Activated naive CD4-positive, alpha-beta T cell treated with anti-CD3 and anti-CD28 coated beads for 36 hours (primary cell): ENCODE measurements around the gene GRIK3. TPM values are rescaled to one million over a fixed set of nuclear protein-coding genes. Genes with fewer than 3 reads are reported as not detected.

Experiments used
- CTCF ChIA-PET: fragments of 350-600 bp; sonication (Branson Sonifier 250); formaldehyde crosslinking; loops from one replicate; lab custom pipeline; 2021; ENCODE audit warnings: antibody characterized with exemption; lab: Charles Lee
- DNase-seq: peaks from one replicate; pipeline ENCODE4 v3.0.0-alpha.2; 2020
- H3K27ac Mint-ChIP-seq: one replicate; pipeline ENCODE4 v1.8.0; 2021; ENCODE audit warnings: mild to moderate bottlenecking, mixed read lengths
- H3K27me3 Mint-ChIP-seq: one replicate; pipeline ENCODE4 v1.8.0; 2021; ENCODE audit warnings: low read depth, mixed read lengths
- H3K36me3 Mint-ChIP-seq: one replicate; pipeline ENCODE4 v1.8.0; 2021; ENCODE audit warnings: low read depth, mixed read lengths
- H3K4me1 Mint-ChIP-seq: one replicate; pipeline ENCODE4 v1.8.0; 2021; ENCODE audit warnings: low read depth, mixed read lengths
- H3K4me3 Mint-ChIP-seq: one replicate; pipeline ENCODE4 v1.8.0; 2021; ENCODE audit warnings: mild to moderate bottlenecking, moderate library complexity, mixed read lengths
- H3K9me3 Mint-ChIP-seq: one replicate; pipeline ENCODE4 v1.8.0; 2021; ENCODE audit warnings: mixed read lengths
- intact Hi-C: fragments of 100-400 bp; cut with micrococcal nuclease; formaldehyde crosslinking; loops from one replicate; pipeline ENCODE4 v1.15.1; 2023
- total RNA-seq, 2 experiments: library from RNA; stranded (reverse); gene quantifications; one replicate each; pipeline ENCODE4 v1.2.3, GENCODE V29; 2021

The GRIK3 gene
- total RNA-seq, 2 experiments from 2014 or later = not detected

DNA sequence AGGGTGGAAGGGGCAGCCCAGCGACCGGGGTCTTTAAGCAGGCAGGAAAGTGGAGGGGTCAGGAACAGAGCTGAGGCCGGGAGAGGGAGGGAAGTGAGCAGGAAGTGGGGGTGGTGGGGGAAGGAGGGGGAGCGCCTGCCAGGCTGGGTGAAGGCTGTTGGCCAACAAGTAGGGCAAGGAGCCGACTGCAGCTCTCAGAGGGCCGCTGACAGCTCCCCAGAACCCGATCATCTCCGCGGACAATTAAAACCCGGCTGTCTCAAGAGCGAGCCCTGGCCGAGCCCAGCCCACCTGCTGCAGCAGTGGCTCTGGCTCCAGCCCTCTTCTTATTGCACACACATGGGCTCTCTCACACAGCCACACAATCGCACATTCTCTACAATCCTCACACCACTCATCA lies 51.6 kb downstream of the GRIK3 start:
- H3K9me3 Mint-ChIP-seq = no peaks in the 10 kb centered on the region
- intact Hi-C loops = no loop called here
- H3K4me1 Mint-ChIP-seq = no peaks in the 10 kb centered on the region

DNA sequence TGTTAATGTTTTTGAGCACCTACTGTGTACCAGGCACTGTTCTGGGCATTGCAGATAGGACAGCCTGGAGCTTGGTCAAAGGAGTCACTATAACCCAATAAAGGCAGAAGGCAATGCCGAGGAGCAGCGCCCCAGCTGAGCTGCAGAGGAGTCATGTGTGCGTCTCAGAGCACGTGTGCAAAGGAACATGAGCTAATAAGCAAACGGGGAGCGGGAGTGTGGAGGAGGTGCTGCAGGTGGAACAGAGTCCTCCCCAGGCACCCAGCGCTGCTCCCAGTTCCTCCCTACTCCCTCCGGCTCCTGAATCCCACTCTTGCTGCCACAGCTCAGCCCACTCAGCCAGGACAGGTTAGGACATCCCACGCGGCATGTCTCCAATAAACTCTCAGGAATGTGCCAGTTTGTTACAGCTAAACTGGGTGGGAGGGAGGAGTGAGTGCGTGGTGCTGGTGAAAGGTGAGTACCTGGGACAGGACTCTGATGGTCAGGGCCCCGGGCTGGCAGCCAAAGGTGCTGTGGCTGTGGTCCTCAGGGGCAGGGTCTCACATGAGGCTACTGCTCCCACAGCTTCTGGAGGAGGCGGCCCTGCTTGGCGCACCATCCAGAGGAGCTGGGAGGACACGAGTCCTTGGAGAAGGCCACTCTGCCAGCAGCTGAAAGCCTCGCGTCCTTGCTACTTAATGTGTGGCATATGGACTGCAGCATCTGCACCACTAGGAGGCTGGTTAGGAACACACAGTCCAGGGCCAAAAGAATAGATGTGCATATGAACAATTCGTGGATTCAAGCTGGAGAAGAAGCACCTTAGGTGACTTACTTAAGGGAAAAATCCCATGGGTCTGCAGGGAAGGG lies 52.3 kb downstream of the GRIK3 start:
- no peak for DNase-seq
- intact Hi-C loops = no loop called here
- H3K9me3 Mint-ChIP-seq = no peaks in the 10 kb centered on the region
- H3K4me1 Mint-ChIP-seq = no peaks in the 10 kb centered on the region
- H3K36me3 Mint-ChIP-seq = no peaks in the 10 kb centered on the region
- peaks cover 10% of the 10 kb centered on the region for H3K27me3 Mint-ChIP-seq
- no peak overlapping the region for H3K4me3 Mint-ChIP-seq
- H3K27ac Mint-ChIP-seq = no peak overlapping the region
- CTCF ChIA-PET = interaction anchor here (0.6 kb wide), 1 partner anchor 212 kb away, joined by 3 read pairs; no protein-coding TSS in a partner anchor

More for the DNA sequence above, 51.6 kb downstream of the GRIK3 start:
- no peak for DNase-seq
- H3K4me3 Mint-ChIP-seq = no peak overlapping the region
- CTCF ChIA-PET = interaction anchor here (0.6 kb wide), 1 partner anchor 211 kb away, joined by 3 read pairs; no protein-coding TSS in a partner anchor
- H3K27ac Mint-ChIP-seq = no peak overlapping the region
- H3K36me3 Mint-ChIP-seq = no peaks in the 10 kb centered on the region
- H3K27me3 Mint-ChIP-seq = peaks cover 8% of the 10 kb centered on the region

DNA sequence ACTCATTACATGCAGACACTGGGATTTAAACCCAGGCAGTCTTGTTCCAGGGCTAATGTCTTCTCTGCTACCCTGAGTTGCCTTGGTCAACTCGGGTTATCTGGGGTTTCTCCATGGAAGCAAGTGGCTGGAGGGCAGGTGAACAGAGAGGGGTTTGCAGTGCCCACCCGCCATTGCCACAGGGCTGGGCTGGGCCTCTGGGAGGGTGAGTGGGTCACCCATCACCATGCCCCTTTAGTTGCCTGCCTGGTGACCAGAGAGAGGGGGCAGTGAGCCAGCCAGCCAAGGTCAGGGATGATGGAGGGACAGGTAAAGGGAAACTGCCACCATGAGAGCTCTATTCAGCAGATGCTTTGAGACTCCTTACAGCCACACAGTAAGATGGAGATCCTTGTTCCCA lies 53.2 kb downstream of the GRIK3 start:
- no peaks in the 10 kb centered on the region for H3K36me3 Mint-ChIP-seq
- H3K27me3 Mint-ChIP-seq = peaks cover 13% of the 10 kb centered on the region
- H3K27ac Mint-ChIP-seq = no peak overlapping the region
- CTCF ChIA-PET = no interaction called here
- intact Hi-C loops = no loop called here
- no peak for DNase-seq
- H3K4me3 Mint-ChIP-seq = no peak overlapping the region
- H3K9me3 Mint-ChIP-seq = no peaks in the 10 kb centered on the region
- no peaks in the 10 kb centered on the region for H3K4me1 Mint-ChIP-seq

DNA sequence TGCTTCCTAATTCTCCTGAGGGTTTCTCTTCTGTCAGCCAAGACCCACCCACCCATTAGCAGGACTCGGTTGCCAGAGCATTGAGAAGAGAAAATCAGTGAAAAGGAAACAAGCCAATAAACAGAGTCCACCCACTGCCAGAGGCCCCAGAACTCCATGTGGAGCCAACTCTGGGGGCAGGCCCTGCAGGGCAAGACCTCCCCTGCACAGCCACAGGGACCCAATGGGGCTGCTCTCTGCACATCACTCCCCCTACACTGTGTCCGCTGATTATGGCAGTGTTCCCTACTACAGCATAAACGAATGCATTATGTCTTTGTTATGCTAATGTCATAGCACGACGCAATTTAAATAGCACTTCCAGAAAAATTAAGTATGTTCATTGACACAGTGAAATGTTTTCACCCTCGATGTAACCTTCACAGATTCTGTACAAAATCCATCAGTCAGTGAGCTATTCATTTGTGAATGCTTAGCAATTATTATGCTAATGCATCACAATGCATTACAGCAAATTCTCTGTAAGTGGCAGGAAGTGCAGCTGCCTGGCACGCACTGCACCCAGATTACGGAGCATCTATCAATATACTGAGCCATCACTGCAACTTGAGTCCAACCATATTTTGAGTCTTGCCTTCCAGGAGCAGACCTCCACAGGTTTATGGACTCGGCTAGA lies 56.4 kb downstream of the GRIK3 start:
- Mint-ChIP-seq H3K4me3 (no peak overlapping the region), H3K27me3 (peaks cover 8% of the 10 kb centered on the region), H3K4me1 (no peaks in the 10 kb centered on the region), H3K36me3 (no peaks in the 10 kb centered on the region), H3K27ac (no peak overlapping the region), H3K9me3 (no peaks in the 10 kb centered on the region)
- DNase-seq = no peak
- CTCF ChIA-PET = no interaction called here
- intact Hi-C loops = no loop called here

DNA sequence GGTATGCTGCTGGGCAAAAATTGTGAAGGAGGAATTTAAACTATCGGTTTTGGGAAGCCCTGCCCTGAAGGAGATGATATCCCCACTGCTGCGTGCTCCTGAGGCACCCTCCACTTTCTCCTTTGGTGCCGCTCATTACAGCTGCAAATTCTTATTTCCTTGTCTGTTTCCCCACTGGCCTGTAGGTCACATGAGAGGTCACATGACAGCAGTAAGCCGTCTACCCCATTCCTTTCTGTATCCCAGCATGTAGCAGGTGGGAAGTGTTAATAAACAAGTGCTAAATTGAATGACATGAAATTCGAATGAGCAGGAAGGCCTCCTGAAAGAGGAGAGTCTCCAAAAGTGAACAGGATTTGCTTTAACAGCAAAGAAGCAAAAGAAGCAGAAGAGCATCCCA lies 58.7 kb downstream of the GRIK3 start:
- Mint-ChIP-seq H3K36me3 (no peaks in the 10 kb centered on the region), H3K27ac (no peak overlapping the region), H3K9me3 (no peaks in the 10 kb centered on the region), H3K27me3 (peaks cover 8% of the 10 kb centered on the region), H3K4me3 (no peak overlapping the region), H3K4me1 (no peaks in the 10 kb centered on the region)
- intact Hi-C loops = no loop called here
- no peak for DNase-seq
- CTCF ChIA-PET = interaction anchor here (0.6 kb wide), 1 partner anchor 847 kb away, joined by 3 read pairs; no protein-coding TSS in a partner anchor

DNA sequence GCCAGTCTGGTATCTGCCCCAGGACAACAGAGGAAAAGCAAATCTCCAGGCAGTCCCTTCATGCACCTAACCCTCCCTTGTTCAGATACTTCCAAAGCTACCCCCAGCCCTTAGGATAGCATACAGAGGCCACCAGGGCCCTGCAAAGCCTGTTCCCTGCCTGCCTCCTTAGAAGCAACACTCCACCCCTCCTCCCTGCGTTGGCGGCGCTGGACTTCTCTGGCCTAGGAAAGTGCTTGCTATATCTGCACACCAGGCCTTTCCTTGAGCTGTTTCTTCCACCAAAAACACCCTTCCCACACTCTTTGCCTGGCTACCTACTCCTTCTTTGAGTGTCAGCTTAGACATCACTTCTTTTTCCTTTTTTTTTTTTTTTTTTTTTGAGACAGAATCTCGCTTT lies 61.3 kb downstream of the GRIK3 start:
- CTCF ChIA-PET = interaction anchor here (0.6 to 1.2 kb wide), 2 partner anchors 13 to 394 kb away, joined by 3 to 4 read pairs; no protein-coding TSS in a partner anchor
- Mint-ChIP-seq H3K4me1 (no peaks in the 10 kb centered on the region), H3K4me3 (no peak overlapping the region), H3K27me3 (peaks cover 5% of the 10 kb centered on the region), H3K9me3 (no peaks in the 10 kb centered on the region), H3K27ac (no peak overlapping the region), H3K36me3 (no peaks in the 10 kb centered on the region)
- DNase-seq = no peak
- intact Hi-C loops = no loop called here

DNA sequence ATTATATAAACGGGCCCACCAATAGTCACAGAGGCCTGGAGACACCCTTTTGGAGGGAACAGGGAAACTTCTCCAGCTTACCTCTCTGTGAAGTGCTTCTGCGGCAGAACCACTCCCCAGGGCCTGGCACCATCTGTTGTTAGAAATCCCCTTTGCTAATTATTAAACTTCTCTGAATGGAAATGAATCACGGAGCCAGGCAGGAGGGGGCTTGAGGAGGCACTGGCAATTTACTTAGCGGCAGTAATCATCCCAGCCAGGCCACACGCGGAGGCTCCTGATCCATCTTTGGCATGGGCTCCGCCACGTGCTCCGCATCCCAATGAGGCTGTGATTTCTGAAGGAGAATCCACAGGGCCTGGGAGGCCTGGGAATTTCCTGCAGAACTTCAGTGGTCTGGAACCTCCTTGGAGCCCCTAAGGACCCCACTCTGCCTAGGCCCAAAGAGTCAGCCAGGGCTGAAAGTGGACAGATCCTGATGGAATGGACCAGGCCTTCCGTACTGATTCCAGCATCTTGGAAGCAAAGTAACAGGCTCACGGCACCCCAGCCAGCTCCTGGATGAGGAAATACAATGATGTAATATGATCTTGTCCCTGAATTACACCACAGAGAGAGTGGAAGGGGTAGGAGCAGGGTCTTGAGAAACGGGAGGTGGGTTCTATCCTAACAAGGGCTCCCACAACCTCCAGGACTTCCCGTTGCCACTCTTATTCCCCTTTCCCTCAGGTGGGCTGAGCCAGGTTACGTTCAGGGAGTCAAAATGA lies 62.3 kb downstream of the GRIK3 start:
- Mint-ChIP-seq H3K36me3 (no peaks in the 10 kb centered on the region), H3K9me3 (no peaks in the 10 kb centered on the region), H3K4me1 (no peaks in the 10 kb centered on the region), H3K27me3 (peaks cover 4% of the 10 kb centered on the region), H3K4me3 (no peak overlapping the region), H3K27ac (no peak overlapping the region)
- DNase-seq = no peak
- CTCF ChIA-PET = interaction anchor here (1.2 kb wide), 1 partner anchor 14 kb away, joined by 3 read pairs; no protein-coding TSS in a partner anchor
- intact Hi-C loops = no loop called here

DNA sequence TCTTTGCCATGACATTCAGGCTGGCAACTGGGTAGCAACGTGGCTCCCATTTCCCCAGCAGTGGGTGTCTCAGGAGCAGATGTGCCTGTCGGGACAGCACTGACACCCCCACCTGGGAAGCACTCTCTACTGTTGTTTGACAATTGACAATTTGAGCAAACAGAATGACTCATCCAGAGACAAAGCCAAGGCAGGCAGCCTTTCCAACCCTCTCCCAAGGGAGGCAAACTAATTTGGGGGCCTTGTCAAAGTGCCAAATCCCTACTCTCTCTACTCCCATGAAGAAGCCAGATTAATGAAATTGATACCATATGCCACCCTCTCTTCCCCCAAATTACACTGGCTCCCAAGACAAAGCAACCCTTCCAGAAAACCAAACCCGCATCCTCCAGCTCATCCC lies 65.6 kb downstream of the GRIK3 start:
- Mint-ChIP-seq H3K9me3 (no peaks in the 10 kb centered on the region), H3K36me3 (no peaks in the 10 kb centered on the region), H3K27ac (no peak overlapping the region), H3K4me3 (no peak overlapping the region), H3K27me3 (no peaks in the 10 kb centered on the region), H3K4me1 (no peaks in the 10 kb centered on the region)
- DNase-seq = no peak
- CTCF ChIA-PET = no interaction called here
- intact Hi-C loops = no loop called here

DNA sequence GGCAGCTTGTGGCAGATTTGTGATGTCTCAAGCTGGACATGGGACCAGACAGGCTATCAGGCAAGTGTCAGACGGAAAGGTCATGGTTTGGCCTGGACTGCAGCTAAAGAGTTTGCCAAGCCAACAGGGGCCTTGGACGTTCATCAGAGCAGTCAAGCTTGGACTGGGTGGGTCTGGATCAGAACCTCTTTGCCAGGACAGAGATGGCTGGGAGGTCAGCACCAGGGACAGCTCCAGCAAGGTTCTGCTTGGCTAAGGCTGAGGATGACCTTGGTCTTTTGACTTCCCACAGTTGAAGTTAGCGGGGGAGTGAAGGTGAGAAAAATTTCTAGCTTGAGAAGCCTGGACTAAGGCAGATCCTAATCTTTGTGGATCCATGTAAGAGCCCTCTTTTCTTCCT lies 68.1 kb downstream of the GRIK3 start:
- H3K4me1 Mint-ChIP-seq = no peaks in the 10 kb centered on the region
- H3K27ac Mint-ChIP-seq = no peak overlapping the region
- peak; percentile 38 for DNase-seq
- intact Hi-C loops = no loop called here
- no peak overlapping the region for H3K4me3 Mint-ChIP-seq
- H3K9me3 Mint-ChIP-seq = no peaks in the 10 kb centered on the region
- CTCF ChIA-PET = interaction anchor here (1.1 kb wide), 1 partner anchor 13 kb away, joined by 3 read pairs; no protein-coding TSS in a partner anchor
- H3K27me3 Mint-ChIP-seq = peaks cover 2% of the 10 kb centered on the region
- H3K36me3 Mint-ChIP-seq = no peaks in the 10 kb centered on the region

DNA sequence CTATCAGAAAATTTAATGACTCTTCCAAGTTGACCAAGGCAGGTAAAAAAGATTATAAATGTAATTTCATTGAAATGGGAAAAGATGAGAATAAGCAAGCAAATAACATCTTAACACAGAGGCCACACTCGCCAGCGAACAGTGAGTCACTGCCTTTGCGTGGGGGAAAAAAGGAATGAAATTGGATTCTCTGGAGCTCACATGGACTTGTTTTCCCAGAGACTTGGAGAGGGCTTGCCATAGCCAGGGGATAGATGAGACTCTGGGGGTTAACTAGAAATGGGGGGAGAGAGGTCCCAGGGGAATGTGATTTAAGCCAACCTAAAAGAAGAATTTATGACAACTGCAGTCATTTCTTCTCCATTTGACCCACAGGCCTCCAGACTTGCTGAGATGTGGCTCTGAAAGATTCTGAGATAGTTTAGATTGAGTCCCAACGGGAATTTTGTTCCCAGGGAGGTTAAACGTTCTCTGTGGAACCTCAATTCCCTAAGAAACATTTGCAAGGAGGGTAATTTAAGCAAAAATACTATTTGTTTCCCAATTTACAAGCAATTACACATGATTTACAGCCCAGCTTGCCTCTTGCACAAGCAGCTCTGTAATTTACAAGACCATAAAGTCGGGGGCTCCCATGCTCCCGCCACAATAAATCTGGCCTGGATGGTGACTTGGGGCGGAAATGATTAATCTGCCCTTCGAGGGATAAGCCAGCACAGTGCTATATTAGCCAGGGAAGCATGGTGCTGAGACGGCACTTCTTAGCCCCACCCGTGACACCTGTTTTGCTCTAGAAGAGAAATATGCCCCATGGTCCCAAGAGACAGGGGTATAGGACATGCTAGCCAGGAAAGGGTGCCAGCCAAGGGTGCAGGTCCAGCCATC lies 68.8 kb downstream of the GRIK3 start:
- Mint-ChIP-seq H3K4me3 (no peak overlapping the region), H3K27me3 (peaks cover 2% of the 10 kb centered on the region), H3K9me3 (no peaks in the 10 kb centered on the region), H3K4me1 (no peaks in the 10 kb centered on the region), H3K27ac (no peak overlapping the region), H3K36me3 (no peaks in the 10 kb centered on the region)
- intact Hi-C loops = no loop called here
- no peak for DNase-seq
- CTCF ChIA-PET = interaction anchor here (1.1 kb wide), 1 partner anchor 12 kb away, joined by 3 read pairs; no protein-coding TSS in a partner anchor

DNA sequence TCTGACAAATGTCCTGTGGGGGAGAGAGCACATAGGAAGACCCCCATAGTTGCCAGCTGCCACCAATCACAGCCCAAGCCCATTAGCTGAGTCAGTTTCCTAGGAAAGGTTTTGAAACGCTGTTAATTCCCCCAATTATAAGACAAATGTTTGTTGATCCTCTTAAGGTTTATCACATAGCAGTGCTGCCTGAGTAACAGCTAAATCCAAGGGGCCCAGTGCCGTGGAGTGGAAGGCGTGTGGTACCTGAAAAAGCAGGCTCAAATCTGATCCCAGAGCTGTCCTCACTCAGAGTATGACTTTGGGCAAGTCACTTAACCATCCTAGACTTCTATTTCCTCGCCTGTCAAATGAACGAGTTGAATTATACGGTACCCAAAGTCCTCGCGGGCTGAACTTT lies 69.5 kb downstream of the GRIK3 start:
- CTCF ChIA-PET = no interaction called here
- Mint-ChIP-seq H3K4me3 (no peak overlapping the region), H3K27ac (no peak overlapping the region), H3K36me3 (no peaks in the 10 kb centered on the region), H3K27me3 (peaks cover 2% of the 10 kb centered on the region), H3K4me1 (no peaks in the 10 kb centered on the region), H3K9me3 (no peaks in the 10 kb centered on the region)
- no peak for DNase-seq
- intact Hi-C loops = no loop called here
